ENCODE measurements around the gene ARHGEF28. TPM values are rescaled to one million over a fixed set of nuclear protein-coding genes. Genes with fewer than 3 reads are reported as not detected.

ARHGEF28 gene
- total RNA-seq, 1 experiment from 2014 or later = 0.57 TPM

GRCh38 chr5:73943397-73943796 lies 317.4 kb downstream of the ARHGEF28 start:
- H2BK15ac ChIP-seq (ENCODE audit: low read depth, low read length) = no peak overlapping the region
- H4K8ac ChIP-seq (replicated peaks; ENCODE audit: insufficient read length, low read depth, low read length) = no peak overlapping the region
- H3K9me3 ChIP-seq (ENCODE audit: control insufficient read depth, low read depth, low read length) = no peaks in the 10 kb centered on the region
- H3K27ac Mint-ChIP-seq = no peak overlapping the region
- no peak overlapping the region for H3K27ac ChIP-seq (ENCODE audit: insufficient read length, low read depth, low read length)
- H2AFZ ChIP-seq (ENCODE audit: low read length) = no peak overlapping the region
- H4K20me1 ChIP-seq (ENCODE audit: control insufficient read depth, insufficient read depth, insufficient read length) = no peaks in the 10 kb centered on the region
- no peak overlapping the region for H3K14ac ChIP-seq (ENCODE audit: insufficient read depth, low read length)
- no peak overlapping the region for H3K18ac ChIP-seq (ENCODE audit: insufficient read length, low read depth, low read length)
- no peak overlapping the region for H3K4me2 ChIP-seq (ENCODE audit: insufficient read depth, insufficient read length, low read length)
- H2BK12ac ChIP-seq (ENCODE audit: insufficient read length, low read depth, low read length) = no peak overlapping the region
- TF ChIP-seq CTCF (conservative IDR thresholded peaks at IDR 0.05) = no peak
- H3K4me1 Mint-ChIP-seq = peaks cover 4 to 6% of the 10 kb centered on the region in 2 experiments; a peak in 3 of 4 replicates
- H2BK20ac ChIP-seq (ENCODE audit: low read depth, low read length, poor library complexity, severe bottlenecking) = no peak overlapping the region
- H3K27me3 Mint-ChIP-seq (ENCODE audit: low read depth) = peaks cover 5% of the 10 kb centered on the region
- no peak overlapping the region for H3K4ac ChIP-seq (ENCODE audit: low read depth, low read length)
- peaks cover 0 to 4% (median 0%) of the 10 kb centered on the region in 3 experiments; a peak in 1 of 7 replicates for H3K36me3 Mint-ChIP-seq (ENCODE audit: insufficient read depth in 1 of 3, low read depth in 3 of 3)
- H3K27me3 ChIP-seq (ENCODE audit: insufficient read depth, low read length) = no peaks in the 10 kb centered on the region
- no peak for DNase-seq
- H3K79me1 ChIP-seq (ENCODE audit: insufficient read depth, low read depth, low read length, poor library complexity, severe bottlenecking) = no peaks in the 10 kb centered on the region
- no peak overlapping the region for H4K5ac ChIP-seq (ENCODE audit: insufficient read length, low read depth, low read length)
- no peaks in the 10 kb centered on the region for H3K4me1 ChIP-seq (ENCODE audit: insufficient read depth, low read length)
- H3K4me3 Mint-ChIP-seq = no peak overlapping the region
- no peak overlapping the region for H3K23ac ChIP-seq (ENCODE audit: insufficient read length, low read depth, low read length)
- no peak overlapping the region for H2AK5ac ChIP-seq (ENCODE audit: insufficient read length, low read length)
- no peaks in the 10 kb centered on the region for H3K23me2 ChIP-seq (ENCODE audit: insufficient read length, low read depth, low read length, poor library complexity, severe bottlenecking)
- H3K9ac ChIP-seq (ENCODE audit: extremely low read depth, insufficient read length, low read length) = no peak overlapping the region
- H2BK120ac ChIP-seq (ENCODE audit: low read depth, low read length, poor library complexity, severe bottlenecking) = no peak overlapping the region
- H4K91ac ChIP-seq (ENCODE audit: insufficient read length, low read depth, low read length) = no peak overlapping the region
- no peaks in the 10 kb centered on the region for H3K79me2 ChIP-seq (ENCODE audit: insufficient read depth, low read length)
- peaks cover 4 to 5% of the 10 kb centered on the region in 2 experiments; a peak in 3 of 5 replicates for H3K9me3 Mint-ChIP-seq
- H3K56ac ChIP-seq (ENCODE audit: insufficient read length, low read depth, low read length) = no peak overlapping the region
- no peak overlapping the region for H2BK5ac ChIP-seq (ENCODE audit: insufficient read length, low read length)
- WGBS (ENCODE audit: extremely low coverage, insufficient read length, low lambda C conversion rate) = no CpG with 5 or more reads among the region's 1 CpG
- H3T11ph ChIP-seq (ENCODE audit: low read length) = no peak overlapping the region
